Kidney (tissue), 14 donors: Measurements from ENCODE around the gene PKNOX2. TPM values are rescaled to one million over a fixed set of nuclear protein-coding genes. Genes with fewer than 3 reads are reported as not detected.

Source experiments
- DNase-seq, 5 donors: peaks; one replicate each; pipeline ENCODE4 v3.0.0-alpha.2; 2013 to 2020
- FAIRE-seq: peaks from 2 replicates; lab custom pipeline; 2012; peaks lifted over from hg19 to GRCh38; lab: Jason Lieb, UNC
- H3K27ac ChIP-seq, 2 donors: one replicate each; pipeline ENCODE4 v1.7.0; 2013; ENCODE audit warnings: low read depth in 2 of 2, low read length in 2 of 2, inconsistent platforms in 1 of 2
- H3K27me3 ChIP-seq: one replicate; pipeline ENCODE4 v1.7.1; 2013; ENCODE audit warnings: low read length, inconsistent platforms; ENCODE audit not compliant: control insufficient read depth, insufficient read depth
- H3K36me3 ChIP-seq, 3 donors: one replicate each; pipeline versions ENCODE4 v1.7.0 to v1.7.1; 2013; ENCODE audit warnings: low read length in 3 of 3, control low read depth in 1 of 3, inconsistent platforms in 1 of 3; ENCODE audit not compliant: insufficient read depth in 3 of 3, control insufficient read depth in 2 of 3
- H3K4me1 ChIP-seq, 3 donors: one replicate each; pipeline versions ENCODE4 v1.7.0 to v1.7.1; 2013; ENCODE audit warnings: low read length in 3 of 3, inconsistent platforms in 1 of 3, low read depth in 1 of 3; ENCODE audit not compliant: control insufficient read depth in 2 of 3, insufficient read depth in 2 of 3
- H3K4me3 ChIP-seq, 3 donors: one replicate each; pipeline versions ENCODE4 v1.7.0 to v1.8.1; 2013; ENCODE audit warnings: low read length in 3 of 3, control low read depth in 1 of 3, inconsistent platforms in 1 of 3
- H3K9ac ChIP-seq, 3 donors: one replicate each; pipeline versions ENCODE4 v1.7.0 to v1.7.1; 2013; ENCODE audit warnings: low read length in 3 of 3, control low read depth in 1 of 3, inconsistent platforms in 1 of 3
- H3K9me3 ChIP-seq, 3 donors: one replicate each; pipeline versions ENCODE4 v1.7.0 to v1.7.1; 2013; ENCODE audit warnings: low read length in 3 of 3, control low read depth in 1 of 3, inconsistent platforms in 1 of 3; ENCODE audit not compliant: control insufficient read depth in 2 of 3, insufficient read depth in 1 of 3
- CTCF ChIP-seq: IDR thresholded peaks from 3 replicates; pipeline ENCODE4 v1.5.1; 2012; ENCODE audit warnings: mild to moderate bottlenecking, moderate library complexity, borderline replicate concordance; ENCODE audit not compliant: insufficient read depth; ENCODE audit errors: extremely low read depth
- intact Hi-C: fragments of 100-400 bp; cut with DNase I; formaldehyde crosslinking; loops from one replicate; pipeline ENCODE4 v1.11.1; 2022
- polyA plus RNA-seq: library from polyadenylated mRNA; stranded (reverse); fragments of 350-450 nt; fragmentation: Illumina TruSeq; extraction: RNeasy Lipid Tissue Mini Kit (QIAGEN cat#74804); gene quantifications from one replicate; pipeline ENCODE4 v1.2.3, GENCODE V29; 2014; ENCODE audit warnings: low read depth, low replicate concordance; ENCODE audit not compliant: insufficient read depth
- total RNA-seq: library from RNA; stranded (reverse); fragmentation: NEBNext Ultra II Directional; extraction: Animal tissue kit (Norgen Biotek cat#: 25700); gene quantifications from one replicate; pipeline ENCODE4 v1.2.1, GENCODE V29; 2021
- donor health status: control.
- donor health status: control.
- donor health status: control.
- donor health status: control.
- donor health status: control.
- donor health status: DM: yes; HTN: yes; CAD: no.
- donor health status: Normal renal cell carcinoma (clear cell type).

PKNOX2 gene
- total and polyA plus RNA-seq, 2 donors from 2014 or later = 1.5 to 6.0 TPM

GRCh38 chr11:125464270-125464662, 299.7 kb downstream of the PKNOX2 start:
- FAIRE-seq (no peak), DNase-seq (no peak)
- intact Hi-C loops = no loop called here
- Histone ChIP-seq H3K4me1 (no peaks in the 10 kb centered on the region), H3K9me3 (no peaks in the 10 kb centered on the region), H3K27ac (no peak overlapping the region), H3K36me3 (no peaks in the 10 kb centered on the region), H3K4me3 (no peak overlapping the region), H3K27me3 (no peaks in the 10 kb centered on the region), H3K9ac (no peak overlapping the region)
- TF ChIP-seq CTCF = no peak

DNA sequence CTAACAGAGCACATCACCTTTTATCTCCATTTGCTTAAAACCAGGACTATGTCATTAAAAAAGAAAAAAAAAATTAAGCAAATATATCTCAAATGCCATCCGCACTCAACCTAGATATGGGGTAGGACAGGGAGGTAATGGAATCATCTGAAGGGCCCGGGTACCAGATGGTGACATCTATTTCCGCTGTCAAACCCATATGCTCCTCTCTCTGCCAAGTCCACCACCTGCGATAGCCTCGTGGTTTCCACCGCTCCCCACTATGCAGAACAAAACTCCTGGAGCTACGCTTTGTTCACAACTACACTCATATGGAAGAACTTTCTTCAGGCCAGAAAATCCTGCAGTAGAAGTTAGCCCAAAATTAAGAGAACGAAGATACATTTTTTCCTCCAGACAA, 300.1 kb downstream of the PKNOX2 start:
- no peak for FAIRE-seq

DNA sequence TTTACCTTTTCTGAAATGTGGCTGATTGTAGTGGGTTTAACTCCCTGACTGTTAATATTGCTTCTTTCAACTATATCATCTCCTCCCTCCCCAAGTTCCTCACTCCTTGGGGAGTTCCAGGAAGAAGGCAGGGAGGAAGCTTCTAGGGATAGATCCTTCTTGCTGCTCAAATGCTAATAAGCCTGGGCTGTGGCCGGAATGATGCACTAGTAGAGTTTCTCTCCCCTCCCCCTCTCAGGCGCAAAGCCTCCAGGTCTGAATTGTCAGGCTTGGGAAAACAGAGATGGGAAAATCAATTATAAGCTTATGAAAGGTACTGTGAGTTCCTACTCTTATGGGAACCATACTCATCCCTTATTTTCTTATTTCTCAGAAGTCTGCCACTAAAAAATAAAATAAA, 300.7 kb downstream of the PKNOX2 start:
- Histone ChIP-seq H3K4me1 (no peaks in the 10 kb centered on the region), H3K27ac (no peak overlapping the region), H3K9ac (no peak overlapping the region), H3K4me3 (no peak overlapping the region), H3K9me3 (no peaks in the 10 kb centered on the region), H3K36me3 (no peaks in the 10 kb centered on the region), H3K27me3 (no peaks in the 10 kb centered on the region)
- intact Hi-C loops = no loop called here
- no peak for DNase-seq
- TF ChIP-seq CTCF = no peak
- no peak for FAIRE-seq

More for the DNA sequence above, 300.1 kb downstream of the PKNOX2 start:
- intact Hi-C loops = no loop called here
- H3K4me1 ChIP-seq = no peaks in the 10 kb centered on the region
- H3K27ac ChIP-seq = no peak overlapping the region
- TF ChIP-seq CTCF = no peak
- H3K9me3 ChIP-seq = no peaks in the 10 kb centered on the region
- H3K4me3 ChIP-seq = no peak overlapping the region
- no peaks in the 10 kb centered on the region for H3K36me3 ChIP-seq
- no peak overlapping the region for H3K9ac ChIP-seq
- DNase-seq = no peak
- no peaks in the 10 kb centered on the region for H3K27me3 ChIP-seq

- H3K9ac ChIP-seq = no peak overlapping the region
- H3K9me3 ChIP-seq = no peaks in the 10 kb centered on the region
- H3K27ac ChIP-seq = no peak overlapping the region
- FAIRE-seq = no peak
- H3K4me3 ChIP-seq = no peak overlapping the region
- no peaks in the 10 kb centered on the region for H3K4me1 ChIP-seq
- H3K36me3 ChIP-seq = no peaks in the 10 kb centered on the region
- intact Hi-C loops = no loop called here
- TF ChIP-seq CTCF = no peak
- DNase-seq = no peak
- H3K27me3 ChIP-seq = no peaks in the 10 kb centered on the region
These were observed 301.1 kb downstream of the PKNOX2 start for GRCh38 chr11:125465701-125466100.
